PC-9 (cell line): Measurements from ENCODE around the gene EVI5.

Source experiments
- CTCF ChIP-seq: fragments of 200-600 bp; sonication (generic); conservative IDR thresholded peaks from 2 replicates; pipeline ENCODE4 v1.6.1; 2017; ENCODE audit warnings: mixed run types, antibody characterized with exemption, mild to moderate bottlenecking, moderate library complexity
- EZH2 ChIP-seq: fragments of 200-600 bp; sonication (generic); IDR thresholded peaks from 2 replicates; pipeline ENCODE4 v1.8.0; 2017; ENCODE audit warnings: antibody characterized with exemption, low read depth

- no peak for TF ChIP-seq CTCF
- no peak for TF ChIP-seq EZH2
Observed at GRCh38 chr1:92816732-92817131, 31.8 kb upstream of the EVI5 start.
